ENCODE results near the gene LMO3. TPM values are rescaled to one million over a fixed set of nuclear protein-coding genes. Genes with fewer than 3 reads are reported as not detected.

LMO3 gene
- total and polyA plus RNA-seq, 2 donors (not counting 3 experiments of a cell fraction or from before 2014, with no cell fraction given), result not detected

- BruUV-seq (replicated peaks), result no TSS peak
- peak overlapping the region; percentile 4 to 72 (median 27) for H3K4me3 ChIP-seq (replicated peaks in 1 of 3; ENCODE audit: insufficient read depth in 1 of 3, low read depth in 1 of 3, low read length in 3 of 3)
- H3K79me2 ChIP-seq (ENCODE audit: control insufficient read depth, insufficient read depth, low read length), result no peaks in the 10 kb centered on the region
- no peaks in the 10 kb centered on the region for H3K9me3 ChIP-seq (replicated peaks; ENCODE audit: control insufficient read depth, insufficient read depth, low read length)
- H3K27me3 ChIP-seq (ENCODE audit: control insufficient read depth in 2 of 2, insufficient read depth in 2 of 2, low read length in 2 of 2), result peaks cover 26 to 48% of the 10 kb centered on the region in 2 experiments
- no peaks in the 10 kb centered on the region for H3K36me3 ChIP-seq (ENCODE audit: control insufficient read depth in 2 of 2, extremely low read depth in 1 of 2, insufficient read depth in 2 of 2, low read length in 2 of 2)
- FAIRE-seq (no peak), DNase-seq (ENCODE audit: low read depth, low spot score) (peak; percentile 15)
- no peak overlapping the region for H3K9ac ChIP-seq (replicated peaks; ENCODE audit: extremely low read depth, insufficient read depth, low read length)
- no peak for TF ChIP-seq JUN (IDR thresholded peaks at IDR 0.05; ENCODE audit: borderline replicate concordance, insufficient read depth, insufficient read length, low read depth)
- TF ChIP-seq FOS (IDR thresholded peaks at IDR 0.05; ENCODE audit: borderline replicate concordance, insufficient read depth, low read length), result no peak
- TF ChIP-seq MYC (IDR thresholded peaks at IDR 0.05; ENCODE audit: low read depth, low read length), result no peak
- TF ChIP-seq EZH2 (IDR thresholded peaks at IDR 0.05; ENCODE audit: borderline replicate concordance, low read depth, low read length, severe bottlenecking), result no peak
- no peak for TF ChIP-seq GATA2 (IDR thresholded peaks at IDR 0.05; ENCODE audit: insufficient read depth, insufficient read length, low read depth, low read length)
- TF ChIP-seq MAX (IDR thresholded peaks at IDR 0.05; ENCODE audit: insufficient read depth, insufficient read length), result no peak
- no peak for TF ChIP-seq POLR2AphosphoS5 (IDR thresholded peaks at IDR 0.05; ENCODE audit: insufficient read depth, low read depth, low read length)
- no peak for TF ChIP-seq CTCF (IDR thresholded peaks at IDR 0.05; ENCODE audit: extremely low read depth in 1 of 2, insufficient read depth in 1 of 2, low read depth in 1 of 2, low read length in 2 of 2)
- intact Hi-C loops (cut with micrococcal nuclease), result no loop called here
- H2AFZ ChIP-seq (ENCODE audit: low read depth, low read length), result peak overlapping the region; percentile 43
- no peaks in the 10 kb centered on the region for H4K20me1 ChIP-seq (replicated peaks; ENCODE audit: control insufficient read depth, extremely low read depth, insufficient read depth, low read length)
- no peaks in the 10 kb centered on the region for H3K9me1 ChIP-seq (replicated peaks; ENCODE audit: control insufficient read depth, extremely low read depth, insufficient read depth, low read length)
- H3K4me1 ChIP-seq (ENCODE audit: control insufficient read depth, extremely low read depth, insufficient read depth, low read length), result no peaks in the 10 kb centered on the region
- dilution Hi-C loops (cut with MboI; ENCODE audit: extremely low pct_ligation_motif_present, low sequenced_read_pairs), result no loop called here
- ChIA-PET POLR2A (no interaction called here), CTCF (no interaction called here)
- no peak overlapping the region for H3K27ac ChIP-seq (ENCODE audit: insufficient read depth, low read depth, low read length)
- H3K4me2 ChIP-seq (ENCODE audit: insufficient read depth, low read length), result peak overlapping the region; percentile 64
These were observed 283 bp downstream of the LMO3 start for GRCh38 chr12:16605642-16606116.

Measured in endothelial cell of umbilical vein (primary cell).